CD1c-positive myeloid dendritic cell (primary cell): ENCODE measurements around the gene KCNJ10.
A peak's percentile ranks its signal among the peaks of the same experiment; 100 is the strongest.

Experiments
- DNase-seq: peaks from one replicate; pipeline ENCODE4 v3.0.0-alpha.2; 2016; ENCODE audit errors: extremely low spot score

Gene KCNJ10

GRCh38 chr1:160083968-160084770 lies 14.2 kb upstream of the KCNJ10 start:
- no peak for DNase-seq

- no peak for DNase-seq
Measured at GRCh38 chr1:160082926-160083325, 13.0 kb upstream of the KCNJ10 start.

- DNase-seq, result no peak
Measured at GRCh38 chr1:160082487-160082886, 12.5 kb upstream of the KCNJ10 start.

GRCh38 chr1:160081261-160081936 lies 11.4 kb upstream of the KCNJ10 start, which contains the start of gene KCNJ9:
Gene KCNJ9, plus strand, starts transcription at chr1:160081538. Its CDS starts 2,493 bp downstream, at chr1:160084031.
- no peak for DNase-seq

- no peak for DNase-seq
Measured at GRCh38 chr1:160080381-160081100, 10.6 kb upstream of the KCNJ10 start.

- no peak for DNase-seq
Measured at GRCh38 chr1:160079448-160079847, 9.5 kb upstream of the KCNJ10 start.

GRCh38 chr1:160078512-160079195 lies 8.7 kb upstream of the KCNJ10 start:
- peak; percentile 70 for DNase-seq

GRCh38 chr1:160077486-160077885 lies 7.5 kb upstream of the KCNJ10 start:
- DNase-seq, result peak; percentile 66

- DNase-seq, result no peak
Measured at GRCh38 chr1:160076295-160076694, 6.3 kb upstream of the KCNJ10 start.

- peak; percentile 48 for DNase-seq
Measured at GRCh38 chr1:160075836-160076235, 5.9 kb upstream of the KCNJ10 start.

- no peak for DNase-seq
Measured at GRCh38 chr1:160074865-160075264, 4.9 kb upstream of the KCNJ10 start.

- DNase-seq, result no peak
Measured at GRCh38 chr1:160071289-160071688, 1.3 kb upstream of the KCNJ10 start.

GRCh38 chr1:160070243-160071163 lies 543 bp upstream of the KCNJ10 start:
- DNase-seq, result peak; percentile 66

- no peak for DNase-seq
Measured at GRCh38 chr1:160068225-160068624, 1.7 kb downstream of the KCNJ10 start.

GRCh38 chr1:160066829-160067745 lies 2.9 kb downstream of the KCNJ10 start:
- no peak for DNase-seq

- DNase-seq, result no peak
Measured at GRCh38 chr1:160064746-160065145, 5.2 kb downstream of the KCNJ10 start.

GRCh38 chr1:160064164-160064563 lies 5.8 kb downstream of the KCNJ10 start:
- DNase-seq, result peak; percentile 8

- DNase-seq, result peak; percentile 21
Measured at GRCh38 chr1:160063176-160063575, 6.8 kb downstream of the KCNJ10 start.

GRCh38 chr1:160062230-160062532 lies 7.8 kb downstream of the KCNJ10 start:
- DNase-seq, result no peak
